Measurements from ENCODE around the gene KDM2A. TPM values are rescaled to one million over a fixed set of nuclear protein-coding genes. Genes with fewer than 3 reads are reported as not detected.

KDM2A gene
- total and polyA plus RNA-seq, 2 experiments from 2014 or later, result 25.0 to 54.1 TPM

DNA sequence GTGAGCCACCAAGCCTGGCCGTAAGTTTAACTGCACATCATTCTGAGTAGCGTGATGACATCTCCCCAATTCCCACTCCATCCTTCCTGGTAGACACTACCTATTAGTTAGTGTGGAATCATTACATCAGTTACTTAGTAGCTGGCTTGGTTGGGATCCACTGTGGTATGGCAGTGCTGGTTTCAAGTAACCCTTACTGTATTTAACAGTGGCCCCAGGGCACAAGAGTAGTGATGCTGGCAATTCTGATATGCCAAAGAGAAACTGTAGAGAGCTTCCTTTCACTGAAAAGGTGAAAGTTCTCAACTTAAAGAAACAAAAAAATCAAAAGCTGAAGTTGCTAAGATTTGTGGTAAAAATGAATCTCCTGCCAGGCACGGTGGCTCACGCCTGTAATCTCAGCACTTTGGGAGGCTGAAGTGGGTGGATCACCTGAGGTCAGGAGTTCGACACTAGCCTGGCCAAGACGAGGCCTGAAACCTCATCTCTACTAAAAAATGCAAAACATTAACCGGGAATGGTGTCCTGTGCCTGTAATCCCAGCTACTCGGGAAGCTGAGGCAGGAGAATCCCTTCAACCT, 35.2 kb upstream of the KDM2A start:
- H3K36me3 Mint-ChIP-seq (ENCODE audit: low read depth), result no peaks in the 10 kb centered on the region
- ATAC-seq, result no peak
- H3K27me3 Mint-ChIP-seq (ENCODE audit: insufficient read depth, low read depth, poor library complexity), result peaks cover 8% of the 10 kb centered on the region
- Histone ChIP-seq H3K36me3 (ENCODE audit: insufficient read depth) (no peaks in the 10 kb centered on the region), H3K4me2 (no peak overlapping the region), H3K9me2 (ENCODE audit: insufficient read depth) (no peaks in the 10 kb centered on the region), H3F3A (replicated peaks; ENCODE audit: low read depth) (no peaks in the 10 kb centered on the region), H3K4me1 (ENCODE audit: insufficient read depth) (peaks cover 7% of the 10 kb centered on the region; the same call in 1 of the 2 replicates), H3K27ac (ENCODE audit: low read depth) (no peak overlapping the region), H3K27me3 (ENCODE audit: insufficient read depth) (no peaks in the 10 kb centered on the region), H3K79me2 (replicated peaks; ENCODE audit: insufficient read depth) (no peaks in the 10 kb centered on the region), H3K4me3 (no peak overlapping the region), H4K20me1 (replicated peaks; ENCODE audit: insufficient read depth) (no peaks in the 10 kb centered on the region), H2AFZ (no peak overlapping the region)
- H3K4me3 Mint-ChIP-seq, result no peak overlapping the region
- no peaks in the 10 kb centered on the region for H3K9me3 Mint-ChIP-seq
- DNase-seq (ENCODE audit: low spot score), result no peak
- TF ChIP-seq, protein P1, sequence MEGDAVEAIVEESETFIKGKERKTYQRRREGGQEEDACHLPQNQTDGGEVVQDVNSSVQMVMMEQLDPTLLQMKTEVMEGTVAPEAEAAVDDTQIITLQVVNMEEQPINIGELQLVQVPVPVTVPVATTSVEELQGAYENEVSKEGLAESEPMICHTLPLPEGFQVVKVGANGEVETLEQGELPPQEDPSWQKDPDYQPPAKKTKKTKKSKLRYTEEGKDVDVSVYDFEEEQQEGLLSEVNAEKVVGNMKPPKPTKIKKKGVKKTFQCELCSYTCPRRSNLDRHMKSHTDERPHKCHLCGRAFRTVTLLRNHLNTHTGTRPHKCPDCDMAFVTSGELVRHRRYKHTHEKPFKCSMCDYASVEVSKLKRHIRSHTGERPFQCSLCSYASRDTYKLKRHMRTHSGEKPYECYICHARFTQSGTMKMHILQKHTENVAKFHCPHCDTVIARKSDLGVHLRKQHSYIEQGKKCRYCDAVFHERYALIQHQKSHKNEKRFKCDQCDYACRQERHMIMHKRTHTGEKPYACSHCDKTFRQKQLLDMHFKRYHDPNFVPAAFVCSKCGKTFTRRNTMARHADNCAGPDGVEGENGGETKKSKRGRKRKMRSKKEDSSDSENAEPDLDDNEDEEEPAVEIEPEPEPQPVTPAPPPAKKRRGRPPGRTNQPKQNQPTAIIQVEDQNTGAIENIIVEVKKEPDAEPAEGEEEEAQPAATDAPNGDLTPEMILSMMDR (conservative IDR thresholded peaks at IDR 0.05; ENCODE audit: low read depth in 2 of 2), result no peak
- TF ChIP-seq CREB1 (CRISPR knock-in tag; IDR thresholded peaks at IDR 0.05; ENCODE audit: low read depth) (no peak), JUNB (IDR thresholded peaks at IDR 0.05; ENCODE audit: unreplicated experiment) (no peak), ZNF331 (CRISPR knock-in tag; IDR thresholded peaks at IDR 0.05; ENCODE audit: low read depth) (no peak), EZH2phosphoT487 (IDR thresholded peaks at IDR 0.05; ENCODE audit: unreplicated experiment) (no peak), ZNF114 (CRISPR knock-in tag; IDR thresholded peaks at IDR 0.05) (no peak), STAT1 (IDR thresholded peaks at IDR 0.05; ENCODE audit: unreplicated experiment) (no peak), POLR2AphosphoS5 (IDR thresholded peaks at IDR 0.05; ENCODE audit: low read depth) (no peak), EZH2 (IDR thresholded peaks at IDR 0.05; ENCODE audit: low read depth, unreplicated experiment) (no peak), NANOG (IDR thresholded peaks at IDR 0.05; ENCODE audit: borderline replicate concordance) (no peak)
- TF ChIP-seq, protein P2, sequence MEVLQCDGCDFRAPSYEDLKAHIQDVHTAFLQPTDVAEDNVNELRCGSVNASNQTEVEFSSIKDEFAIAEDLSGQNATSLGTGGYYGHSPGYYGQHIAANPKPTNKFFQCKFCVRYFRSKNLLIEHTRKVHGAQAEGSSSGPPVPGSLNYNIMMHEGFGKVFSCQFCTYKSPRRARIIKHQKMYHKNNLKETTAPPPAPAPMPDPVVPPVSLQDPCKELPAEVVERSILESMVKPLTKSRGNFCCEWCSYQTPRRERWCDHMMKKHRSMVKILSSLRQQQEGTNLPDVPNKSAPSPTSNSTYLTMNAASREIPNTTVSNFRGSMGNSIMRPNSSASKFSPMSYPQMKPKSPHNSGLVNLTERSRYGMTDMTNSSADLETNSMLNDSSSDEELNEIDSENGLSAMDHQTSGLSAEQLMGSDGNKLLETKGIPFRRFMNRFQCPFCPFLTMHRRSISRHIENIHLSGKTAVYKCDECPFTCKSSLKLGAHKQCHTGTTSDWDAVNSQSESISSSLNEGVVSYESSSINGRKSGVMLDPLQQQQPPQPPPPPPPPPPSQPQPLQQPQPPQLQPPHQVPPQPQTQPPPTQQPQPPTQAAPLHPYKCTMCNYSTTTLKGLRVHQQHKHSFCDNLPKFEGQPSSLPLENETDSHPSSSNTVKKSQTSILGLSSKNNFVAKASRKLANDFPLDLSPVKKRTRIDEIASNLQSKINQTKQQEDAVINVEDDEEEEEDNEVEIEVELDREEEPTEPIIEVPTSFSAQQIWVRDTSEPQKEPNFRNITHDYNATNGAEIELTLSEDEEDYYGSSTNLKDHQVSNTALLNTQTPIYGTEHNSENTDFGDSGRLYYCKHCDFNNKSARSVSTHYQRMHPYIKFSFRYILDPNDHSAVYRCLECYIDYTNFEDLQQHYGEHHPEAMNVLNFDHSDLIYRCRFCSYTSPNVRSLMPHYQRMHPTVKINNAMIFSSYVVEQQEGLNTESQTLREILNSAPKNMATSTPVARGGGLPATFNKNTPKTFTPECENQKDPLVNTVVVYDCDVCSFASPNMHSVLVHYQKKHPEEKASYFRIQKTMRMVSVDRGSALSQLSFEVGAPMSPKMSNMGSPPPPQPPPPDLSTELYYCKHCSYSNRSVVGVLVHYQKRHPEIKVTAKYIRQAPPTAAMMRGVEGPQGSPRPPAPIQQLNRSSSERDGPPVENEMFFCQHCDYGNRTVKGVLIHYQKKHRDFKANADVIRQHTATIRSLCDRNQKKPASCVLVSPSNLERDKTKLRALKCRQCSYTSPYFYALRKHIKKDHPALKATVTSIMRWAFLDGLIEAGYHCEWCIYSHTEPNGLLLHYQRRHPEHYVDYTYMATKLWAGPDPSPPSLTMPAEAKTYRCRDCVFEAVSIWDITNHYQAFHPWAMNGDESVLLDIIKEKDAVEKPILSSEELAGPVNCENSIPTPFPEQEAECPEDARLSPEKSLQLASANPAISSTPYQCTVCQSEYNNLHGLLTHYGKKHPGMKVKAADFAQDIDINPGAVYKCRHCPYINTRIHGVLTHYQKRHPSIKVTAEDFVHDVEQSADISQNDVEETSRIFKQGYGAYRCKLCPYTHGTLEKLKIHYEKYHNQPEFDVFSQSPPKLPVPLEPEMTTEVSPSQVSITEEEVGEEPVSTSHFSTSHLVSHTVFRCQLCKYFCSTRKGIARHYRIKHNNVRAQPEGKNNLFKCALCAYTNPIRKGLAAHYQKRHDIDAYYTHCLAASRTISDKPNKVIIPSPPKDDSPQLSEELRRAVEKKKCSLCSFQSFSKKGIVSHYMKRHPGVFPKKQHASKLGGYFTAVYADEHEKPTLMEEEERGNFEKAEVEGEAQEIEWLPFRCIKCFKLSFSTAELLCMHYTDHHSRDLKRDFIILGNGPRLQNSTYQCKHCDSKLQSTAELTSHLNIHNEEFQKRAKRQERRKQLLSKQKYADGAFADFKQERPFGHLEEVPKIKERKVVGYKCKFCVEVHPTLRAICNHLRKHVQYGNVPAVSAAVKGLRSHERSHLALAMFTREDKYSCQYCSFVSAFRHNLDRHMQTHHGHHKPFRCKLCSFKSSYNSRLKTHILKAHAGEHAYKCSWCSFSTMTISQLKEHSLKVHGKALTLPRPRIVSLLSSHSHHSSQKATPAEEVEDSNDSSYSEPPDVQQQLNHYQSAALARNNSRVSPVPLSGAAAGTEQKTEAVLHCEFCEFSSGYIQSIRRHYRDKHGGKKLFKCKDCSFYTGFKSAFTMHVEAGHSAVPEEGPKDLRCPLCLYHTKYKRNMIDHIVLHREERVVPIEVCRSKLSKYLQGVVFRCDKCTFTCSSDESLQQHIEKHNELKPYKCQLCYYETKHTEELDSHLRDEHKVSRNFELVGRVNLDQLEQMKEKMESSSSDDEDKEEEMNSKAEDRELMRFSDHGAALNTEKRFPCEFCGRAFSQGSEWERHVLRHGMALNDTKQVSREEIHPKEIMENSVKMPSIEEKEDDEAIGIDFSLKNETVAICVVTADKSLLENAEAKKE (CRISPR knock-in tag; IDR thresholded peaks at IDR 0.05), result no peak
- TF ChIP-seq, protein P3, sequence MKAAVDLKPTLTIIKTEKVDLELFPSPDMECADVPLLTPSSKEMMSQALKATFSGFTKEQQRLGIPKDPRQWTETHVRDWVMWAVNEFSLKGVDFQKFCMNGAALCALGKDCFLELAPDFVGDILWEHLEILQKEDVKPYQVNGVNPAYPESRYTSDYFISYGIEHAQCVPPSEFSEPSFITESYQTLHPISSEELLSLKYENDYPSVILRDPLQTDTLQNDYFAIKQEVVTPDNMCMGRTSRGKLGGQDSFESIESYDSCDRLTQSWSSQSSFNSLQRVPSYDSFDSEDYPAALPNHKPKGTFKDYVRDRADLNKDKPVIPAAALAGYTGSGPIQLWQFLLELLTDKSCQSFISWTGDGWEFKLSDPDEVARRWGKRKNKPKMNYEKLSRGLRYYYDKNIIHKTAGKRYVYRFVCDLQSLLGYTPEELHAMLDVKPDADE (IDR thresholded peaks at IDR 0.05), result no peak
- TF ChIP-seq, protein P4, sequence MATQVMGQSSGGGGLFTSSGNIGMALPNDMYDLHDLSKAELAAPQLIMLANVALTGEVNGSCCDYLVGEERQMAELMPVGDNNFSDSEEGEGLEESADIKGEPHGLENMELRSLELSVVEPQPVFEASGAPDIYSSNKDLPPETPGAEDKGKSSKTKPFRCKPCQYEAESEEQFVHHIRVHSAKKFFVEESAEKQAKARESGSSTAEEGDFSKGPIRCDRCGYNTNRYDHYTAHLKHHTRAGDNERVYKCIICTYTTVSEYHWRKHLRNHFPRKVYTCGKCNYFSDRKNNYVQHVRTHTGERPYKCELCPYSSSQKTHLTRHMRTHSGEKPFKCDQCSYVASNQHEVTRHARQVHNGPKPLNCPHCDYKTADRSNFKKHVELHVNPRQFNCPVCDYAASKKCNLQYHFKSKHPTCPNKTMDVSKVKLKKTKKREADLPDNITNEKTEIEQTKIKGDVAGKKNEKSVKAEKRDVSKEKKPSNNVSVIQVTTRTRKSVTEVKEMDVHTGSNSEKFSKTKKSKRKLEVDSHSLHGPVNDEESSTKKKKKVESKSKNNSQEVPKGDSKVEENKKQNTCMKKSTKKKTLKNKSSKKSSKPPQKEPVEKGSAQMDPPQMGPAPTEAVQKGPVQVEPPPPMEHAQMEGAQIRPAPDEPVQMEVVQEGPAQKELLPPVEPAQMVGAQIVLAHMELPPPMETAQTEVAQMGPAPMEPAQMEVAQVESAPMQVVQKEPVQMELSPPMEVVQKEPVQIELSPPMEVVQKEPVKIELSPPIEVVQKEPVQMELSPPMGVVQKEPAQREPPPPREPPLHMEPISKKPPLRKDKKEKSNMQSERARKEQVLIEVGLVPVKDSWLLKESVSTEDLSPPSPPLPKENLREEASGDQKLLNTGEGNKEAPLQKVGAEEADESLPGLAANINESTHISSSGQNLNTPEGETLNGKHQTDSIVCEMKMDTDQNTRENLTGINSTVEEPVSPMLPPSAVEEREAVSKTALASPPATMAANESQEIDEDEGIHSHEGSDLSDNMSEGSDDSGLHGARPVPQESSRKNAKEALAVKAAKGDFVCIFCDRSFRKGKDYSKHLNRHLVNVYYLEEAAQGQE (IDR thresholded peaks at IDR 0.05; ENCODE audit: unreplicated experiment), result no peak
- H3K27ac Mint-ChIP-seq, result no peak overlapping the region
- peaks cover 16% of the 10 kb centered on the region for H3K4me1 Mint-ChIP-seq

Data from GM23338 (cell line).